ENCODE results near the gene PPM1J.
A peak's percentile ranks its signal among the peaks of the same experiment; 100 is the strongest.

Gene PPM1J

DNA sequence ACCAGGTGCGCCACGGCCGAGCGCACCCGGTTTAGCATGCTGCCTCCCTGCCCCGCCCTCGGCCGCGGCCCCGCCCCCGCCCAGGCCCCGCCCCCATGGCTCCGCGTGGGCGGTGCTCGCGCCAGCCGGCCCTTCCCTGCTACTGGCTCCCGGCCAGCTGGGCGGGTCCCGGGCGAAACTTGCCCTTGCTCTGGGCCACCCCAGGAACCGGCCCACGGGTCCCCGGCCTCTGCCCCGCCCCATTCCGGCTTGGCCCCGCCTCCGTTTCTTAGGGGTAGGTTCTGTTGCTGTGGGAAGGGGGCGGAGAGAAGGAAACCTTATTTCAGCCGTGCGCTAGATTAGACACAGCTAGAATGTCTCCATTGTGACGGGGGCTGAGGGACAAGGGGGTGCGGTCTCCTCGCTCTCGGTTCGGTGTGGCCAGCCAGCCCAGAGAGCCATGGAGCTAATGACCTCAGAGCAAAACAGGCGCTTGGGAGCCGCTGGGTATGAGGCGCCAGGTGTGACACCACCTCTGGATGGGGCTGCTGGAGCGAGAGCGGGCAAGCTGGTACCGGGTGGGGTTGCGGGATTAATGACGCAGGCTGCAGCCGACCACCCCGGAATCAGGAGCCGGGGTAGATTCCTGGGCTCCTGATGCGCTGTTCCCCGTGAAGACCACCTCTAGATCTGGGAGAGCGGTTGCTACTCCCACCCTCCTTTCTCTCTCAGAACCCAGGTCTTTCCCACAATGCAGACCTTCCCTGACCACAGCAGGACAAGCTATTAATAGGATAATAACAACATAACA is at the start of gene PPM1J:
Gene PPM1J, minus strand, starts transcription at position 69 of the 790 bp plus-strand sequence. Its CDS starts 31 bp downstream, at position 38.
- peak within 1 kb of the TSS; percentile 76 for H3K4me3 ChIP-seq (ENCODE audit: low read length)
- no peak for TF ChIP-seq CTCF (conservative IDR thresholded peaks at IDR 0.05; ENCODE audit: low read length)
- peak; percentile 85 for DNase-seq (ENCODE audit: low read depth)

- peak; percentile 25 for DNase-seq (ENCODE audit: low read depth)
- TF ChIP-seq CTCF (conservative IDR thresholded peaks at IDR 0.05; ENCODE audit: low read length), result no peak
- H3K4me3 ChIP-seq (ENCODE audit: low read length), result no peak overlapping the region
These were observed 47.7 kb upstream of the PPM1J start for GRCh38 chr1:112762541-112763500.

DNA sequence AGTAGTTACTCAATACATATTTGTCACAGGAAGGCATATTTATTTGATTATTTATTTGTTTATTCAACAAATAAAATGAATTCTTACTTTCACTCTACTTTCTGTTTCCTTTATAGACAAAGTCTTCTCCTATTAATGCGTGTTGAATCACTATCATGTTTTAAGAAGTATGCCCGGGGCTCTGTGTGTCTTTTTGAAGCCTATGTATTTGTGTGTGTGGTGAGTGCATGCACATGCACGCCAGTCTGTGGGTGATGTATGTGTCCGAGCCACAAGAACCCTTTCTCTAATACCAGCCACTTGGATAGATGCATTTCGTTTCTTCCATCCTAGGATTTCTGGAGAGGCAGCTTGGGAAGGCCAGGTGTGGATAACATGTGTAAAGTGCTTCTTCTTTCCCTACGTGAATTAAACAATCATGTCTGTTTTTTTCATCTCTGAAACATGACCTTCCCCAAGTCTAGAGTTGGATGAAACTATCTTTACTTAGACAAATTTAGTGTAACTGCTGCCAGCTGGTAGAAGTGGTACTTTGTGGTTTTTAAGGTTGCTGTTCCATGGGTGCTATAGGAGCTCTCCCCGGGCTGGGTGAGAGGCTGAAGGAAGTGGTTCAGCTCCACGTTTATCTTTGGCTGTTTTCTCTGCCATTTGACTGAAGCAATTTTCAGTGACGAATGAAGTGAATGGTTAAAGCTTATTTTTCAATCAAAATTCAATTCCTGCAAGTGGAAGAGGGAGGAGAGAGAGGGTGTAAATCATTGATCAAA is 46.8 kb upstream of the PPM1J start:
- H3K4me3 ChIP-seq (ENCODE audit: low read length), result no peak overlapping the region
- no peak for TF ChIP-seq CTCF (conservative IDR thresholded peaks at IDR 0.05; ENCODE audit: low read length)
- no peak for DNase-seq (ENCODE audit: low read depth)

GRCh38 chr1:112759228-112759627 is 44.1 kb upstream of the PPM1J start:
- H3K4me3 ChIP-seq (ENCODE audit: low read length), result no peak overlapping the region
- DNase-seq (ENCODE audit: low read depth), result no peak
- TF ChIP-seq CTCF (conservative IDR thresholded peaks at IDR 0.05; ENCODE audit: low read length), result no peak

- no peak for TF ChIP-seq CTCF (conservative IDR thresholded peaks at IDR 0.05; ENCODE audit: low read length)
- H3K4me3 ChIP-seq (ENCODE audit: low read length), result no peak overlapping the region
- no peak for DNase-seq (ENCODE audit: low read depth)
These were observed 39.0 kb upstream of the PPM1J start for GRCh38 chr1:112754116-112754628.

DNA sequence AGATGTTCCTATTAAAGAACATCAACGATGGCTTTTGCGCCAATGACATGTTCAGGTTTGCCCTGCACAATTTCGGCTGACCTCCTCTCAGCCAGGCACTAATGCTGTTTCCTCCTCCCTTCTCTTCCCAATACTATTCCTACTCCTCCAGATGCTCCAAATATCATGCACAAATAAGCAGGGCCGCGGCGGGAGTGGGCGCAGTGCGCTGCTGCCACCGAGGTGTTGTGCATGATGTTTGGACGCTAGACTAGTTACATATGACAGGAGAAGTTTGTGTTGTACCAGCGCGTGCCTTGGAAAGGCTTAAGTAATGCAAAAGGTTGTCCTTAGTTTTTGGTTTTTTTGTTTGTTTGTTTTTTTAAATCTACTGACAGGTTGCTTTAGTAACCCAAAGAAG is 33.3 kb upstream of the PPM1J start:
- no peak overlapping the region for H3K4me3 ChIP-seq (ENCODE audit: low read length)
- no peak for TF ChIP-seq CTCF (conservative IDR thresholded peaks at IDR 0.05; ENCODE audit: low read length)

More for the DNA sequence above, 33.3 kb upstream of the PPM1J start:
- no peak for DNase-seq (ENCODE audit: low read depth)

Measured in AG10803 (cell line).